ENCODE measurements around the gene OR2F2. TPM values are rescaled to one million over a fixed set of nuclear protein-coding genes. Genes with fewer than 3 reads are reported as not detected.

OR2F2 gene
- total RNA-seq, 4 donors from 2014 or later, result not detected

DNA sequence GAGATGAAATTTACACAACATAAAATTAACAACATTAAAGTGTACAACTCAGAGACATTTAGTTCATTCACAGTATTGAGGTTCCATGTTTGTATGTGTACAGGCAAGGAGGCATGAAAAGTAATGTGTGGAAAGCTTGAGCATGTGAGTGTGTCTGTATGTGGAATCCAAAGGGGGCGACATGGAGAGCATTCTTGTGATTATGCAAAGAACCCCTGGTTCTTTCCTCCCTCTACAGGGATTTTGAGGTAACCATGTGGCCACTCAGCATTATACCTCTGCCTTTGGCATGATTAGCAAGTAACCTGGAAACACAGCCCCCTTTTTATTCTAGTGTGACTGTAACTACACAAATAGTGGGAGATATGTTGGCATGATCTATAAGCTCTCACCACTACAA, 40.6 kb downstream of the OR2F2 start:
- ATAC-seq (ENCODE audit: low FRiP score), result no peak
- no peak for TF ChIP-seq CTCF (IDR thresholded peaks at IDR 0.05)
- DNase-seq (ENCODE audit: low spot score), result no peak

DNA sequence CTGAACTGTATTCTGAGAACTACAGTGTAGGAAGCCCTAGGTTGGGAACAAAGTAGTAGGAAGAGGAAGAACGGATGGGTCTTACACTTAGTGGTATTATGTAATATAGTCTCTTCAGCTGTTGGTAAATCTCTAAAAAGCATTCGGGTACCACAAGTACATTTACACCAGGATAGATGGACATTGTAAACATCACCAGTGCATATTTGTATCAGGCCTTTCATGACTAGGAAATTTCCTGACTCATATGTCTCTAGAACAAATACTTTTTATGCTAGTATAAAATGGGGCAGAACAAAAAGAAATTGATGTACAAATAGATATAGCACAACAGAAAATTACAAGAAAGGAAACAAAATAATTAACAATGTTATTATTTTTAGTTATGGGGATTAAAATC, 43.6 kb downstream of the OR2F2 start:
- TF ChIP-seq CTCF (IDR thresholded peaks at IDR 0.05), result no peak
- ATAC-seq (ENCODE audit: low FRiP score), result no peak
- no peak for DNase-seq (ENCODE audit: low spot score)

- no peak for ATAC-seq (ENCODE audit: low FRiP score)
- no peak for DNase-seq (ENCODE audit: low spot score)
- TF ChIP-seq CTCF (IDR thresholded peaks at IDR 0.05), result no peak
These were observed 44.3 kb downstream of the OR2F2 start for GRCh38 chr7:143979359-143979758.

DNA sequence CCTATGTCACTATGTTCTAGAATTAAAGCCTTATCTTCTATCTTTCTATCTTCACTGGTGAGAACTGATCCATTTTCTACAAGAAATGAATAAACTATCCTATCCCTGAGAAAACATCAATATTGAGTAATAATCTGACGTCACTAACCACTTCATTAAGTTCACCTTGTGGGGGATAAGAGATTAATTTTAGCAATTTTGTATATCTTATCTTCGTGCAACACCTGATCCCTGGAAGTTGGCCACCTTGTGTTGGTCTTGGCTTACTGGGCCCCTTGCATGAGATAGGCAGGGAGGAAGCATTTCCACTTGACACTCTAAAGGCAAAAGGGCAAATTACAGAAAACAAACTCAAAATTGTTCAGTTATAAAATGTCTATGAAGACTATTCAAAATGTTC, 45.0 kb downstream of the OR2F2 start:
- no peak for DNase-seq (ENCODE audit: low spot score)
- ATAC-seq (ENCODE audit: low FRiP score), result no peak

GRCh38 chr7:143980746-143981510, 45.9 kb downstream of the OR2F2 start:
- no peak for TF ChIP-seq CTCF (IDR thresholded peaks at IDR 0.05)
- ATAC-seq (ENCODE audit: low FRiP score) (no peak), DNase-seq (ENCODE audit: low spot score) (no peak)

More for the DNA sequence above, 45.0 kb downstream of the OR2F2 start:
- no peak for TF ChIP-seq CTCF (IDR thresholded peaks at IDR 0.05)

DNA sequence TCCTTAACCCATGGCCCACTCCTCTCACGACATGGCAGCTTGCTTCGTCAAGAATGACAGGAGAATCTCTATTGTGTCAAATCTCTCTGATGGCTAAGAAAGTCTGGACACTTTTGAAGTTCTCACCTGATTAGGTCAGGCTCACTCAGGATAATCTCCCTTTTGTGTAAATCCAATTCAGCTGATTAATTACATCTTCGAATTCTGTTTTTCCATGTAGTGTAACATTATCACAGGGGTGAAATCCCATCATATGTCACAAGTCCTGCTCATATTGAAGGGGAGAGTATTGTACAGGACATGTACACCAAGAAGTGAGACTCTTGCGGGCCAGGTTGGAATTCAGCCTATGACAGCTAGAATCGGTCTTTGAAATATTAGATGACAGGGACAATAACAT, 48.9 kb downstream of the OR2F2 start:
- ATAC-seq (ENCODE audit: low FRiP score) (no peak), DNase-seq (ENCODE audit: low spot score) (no peak)
- TF ChIP-seq CTCF (IDR thresholded peaks at IDR 0.05), result no peak

Other genes starting within 250 kb of the OR2F2 start
- gene CTAGE6, start 177.5 kb upstream of the OR2F2 start, total RNA-seq, result 1 to 10 TPM in 1 of 4 donors, under 1 TPM in 2, not detected in 1; 0.38 to 3.3 (median 0.48) TPM
- 10 to 100 TPM; 29.3 to 67.4 (median 56.3) TPM for gene TCAF1, start 33.1 kb upstream of the OR2F2 start, total RNA-seq
- not detected for gene OR2F1, start 19.6 kb downstream of the OR2F2 start, total RNA-seq
- not detected for gene OR6B1, start 65.1 kb downstream of the OR2F2 start, total RNA-seq
- gene OR2A5, start 113.7 kb downstream of the OR2F2 start, total RNA-seq, result not detected
- not detected for gene OR2A25, start 134.6 kb downstream of the OR2F2 start, total RNA-seq
- gene OR2A12, start 151.0 kb downstream of the OR2F2 start, total RNA-seq, result not detected
- not detected for gene OR2A2, start 174.3 kb downstream of the OR2F2 start, total RNA-seq
- gene OR2A14, start 187.9 kb downstream of the OR2F2 start, total RNA-seq, result not detected
- gene CTAGE4, start 248.2 kb downstream of the OR2F2 start, total RNA-seq, result 1 to 10 TPM in 3 of 4 donors, not detected in 1; 1.8 to 6.7 (median 2.3) TPM